ENCODE results near the gene CFAP99. TPM values are rescaled to one million over a fixed set of nuclear protein-coding genes. Genes with fewer than 3 reads are reported as not detected.

CFAP99 gene
- not detected for total RNA-seq
- not detected for polyA plus RNA-seq (2013, experiment 1 of 2)
- not detected for polyA plus RNA-seq (2013, experiment 2 of 2)
- long read RNA-seq, experiment 1, result 0 reads
- long read RNA-seq, experiment 2, result 0 reads
- long read RNA-seq, experiment 3, result 0 reads
- long read RNA-seq, experiment 4, result 0 reads

DNA sequence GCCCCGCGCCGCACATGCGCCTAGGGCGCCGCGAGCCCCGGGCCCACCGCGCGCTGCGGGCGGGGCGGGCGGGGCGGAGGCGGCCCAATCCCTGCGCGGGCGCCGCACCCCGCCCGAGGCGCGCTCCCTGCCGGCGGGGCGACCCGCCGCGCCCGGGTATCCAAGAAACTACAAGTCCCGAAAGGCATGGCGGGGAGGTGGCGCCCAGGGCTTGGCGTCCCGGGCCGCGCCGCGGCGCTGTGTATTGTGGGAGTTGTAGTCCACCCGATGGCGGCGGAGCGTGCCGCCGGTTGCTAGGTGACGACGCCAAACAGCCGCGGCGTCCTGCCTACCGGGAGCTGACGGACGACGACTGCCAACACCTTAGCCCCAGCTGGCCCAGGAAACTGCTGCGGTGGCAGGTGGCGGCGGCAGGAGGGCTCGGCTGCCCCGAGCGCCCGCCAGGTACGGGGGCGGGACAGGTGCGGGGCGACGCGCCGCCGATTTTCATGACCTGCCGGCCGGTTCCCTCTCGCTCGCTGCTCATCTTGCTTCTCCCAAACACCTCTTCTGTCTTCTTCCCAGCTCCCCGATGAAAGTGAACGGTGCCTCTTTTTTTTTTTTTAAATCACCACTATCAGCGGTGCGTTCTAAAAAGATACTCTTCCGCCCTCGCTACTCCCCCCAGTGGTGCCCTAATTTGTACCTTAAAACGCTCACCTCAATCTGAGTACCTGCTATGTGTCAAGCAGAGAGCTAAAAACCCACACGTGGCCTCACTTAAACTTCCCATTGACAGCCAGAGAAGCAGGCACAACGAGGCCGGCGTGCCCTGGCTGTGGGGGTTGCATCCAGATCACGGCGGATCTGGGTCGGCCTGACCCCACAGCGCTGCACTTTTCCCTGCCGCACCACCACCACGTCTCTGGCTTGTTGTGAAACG, at the start of gene CFAP99:
TSS of gene CFAP99 (plus strand) at position 306 of the 922 bp plus-strand sequence.
- H3K9me3 ChIP-seq (ENCODE audit: control insufficient read depth, low read length), result no peaks in the 10 kb centered on the region
- TF ChIP-seq CTCF (conservative IDR thresholded peaks at IDR 0.05), result no peak
- peaks cover 82% of the 10 kb centered on the region for H3K27me3 ChIP-seq (ENCODE audit: control insufficient read depth, insufficient read depth, low read length, poor library complexity, severe bottlenecking)
- no peaks in the 10 kb centered on the region for H3K36me3 Mint-ChIP-seq (ENCODE audit: low read depth)
- H3K27ac Mint-ChIP-seq, result no peak within 1 kb of the TSS
- H3K4me3 Mint-ChIP-seq, result peak within 1 kb of the TSS; percentile 54
- H3K4me1 Mint-ChIP-seq, result peaks cover 14% of the 10 kb centered on the region
- H3K9me3 Mint-ChIP-seq, result no peaks in the 10 kb centered on the region
- H3K9ac ChIP-seq (ENCODE audit: extremely low read depth, low read length, poor library complexity, severe bottlenecking), result peak within 1 kb of the TSS; percentile 51
- H3K4me3 ChIP-seq (ENCODE audit: low read length), result peak within 1 kb of the TSS; percentile 79
- H3K27ac ChIP-seq (ENCODE audit: low read depth, low read length), result no peak within 1 kb of the TSS
- peak; percentile 99 for DNase-seq
- peaks cover 5% of the 10 kb centered on the region for H3K4me1 ChIP-seq (ENCODE audit: control insufficient read depth, insufficient read depth, low read length)
- no peaks in the 10 kb centered on the region for H3K36me3 ChIP-seq (ENCODE audit: control insufficient read depth, insufficient read depth, low read length)
- H3K27me3 Mint-ChIP-seq (ENCODE audit: insufficient read depth), result peaks cover 79% of the 10 kb centered on the region
- 2 to 3% methylated on average over 30 to 94 of the region's 94 CpGs for WGBS, 2 experiments (ENCODE audit: insufficient coverage in 1 of 2, insufficient read length in 1 of 2)

DNA sequence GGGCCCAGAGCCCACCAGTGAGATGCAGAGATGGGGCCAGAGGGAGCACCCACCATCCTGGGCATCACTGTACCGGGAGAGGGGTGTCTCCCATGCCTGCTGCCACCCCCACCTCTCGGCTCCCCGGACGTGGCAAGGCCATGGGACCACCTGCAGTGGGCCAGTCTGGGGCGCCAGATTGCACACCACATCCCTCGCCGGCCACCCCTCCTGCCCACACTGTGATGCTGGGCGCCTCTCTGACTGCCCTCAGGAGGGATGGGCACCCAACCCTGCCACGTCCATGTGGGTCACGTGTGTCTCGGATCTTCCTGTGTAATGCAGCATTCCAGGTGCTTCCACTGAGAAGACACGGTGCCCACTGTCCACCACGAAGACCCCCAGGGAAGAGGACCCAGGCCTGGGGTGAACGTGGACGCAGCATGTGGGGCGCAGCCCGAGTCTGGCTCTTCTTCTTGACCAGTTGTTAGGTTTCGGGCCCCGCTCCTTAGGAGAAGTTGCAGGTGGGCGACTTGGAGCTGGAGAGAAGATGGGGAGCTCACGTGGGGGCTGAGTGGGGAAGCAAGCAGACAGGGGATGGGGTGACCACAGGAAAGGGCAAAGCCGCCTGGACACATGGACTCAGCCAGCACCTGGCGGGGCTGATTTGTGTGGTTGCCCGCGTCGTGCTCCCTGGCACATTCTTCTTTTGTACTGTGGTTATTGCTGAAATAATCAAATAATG, 48.0 kb upstream of the CFAP99 start:
- Histone ChIP-seq H3K4me1 (ENCODE audit: control insufficient read depth, insufficient read depth, low read length) (no peaks in the 10 kb centered on the region), H3K9ac (ENCODE audit: extremely low read depth, low read length, poor library complexity, severe bottlenecking) (no peak overlapping the region), H3K4me3 (ENCODE audit: low read length) (no peak overlapping the region), H3K27me3 (ENCODE audit: control insufficient read depth, insufficient read depth, low read length, poor library complexity, severe bottlenecking) (no peaks in the 10 kb centered on the region), H3K27ac (ENCODE audit: low read depth, low read length) (no peak overlapping the region), H3K36me3 (ENCODE audit: control insufficient read depth, insufficient read depth, low read length) (no peaks in the 10 kb centered on the region), H3K9me3 (ENCODE audit: control insufficient read depth, low read length) (no peaks in the 10 kb centered on the region)
- no peak for TF ChIP-seq CTCF (conservative IDR thresholded peaks at IDR 0.05)
- 91 to 93% methylated on average over 14 to 25 of the region's 26 CpGs for WGBS, 2 experiments (ENCODE audit: insufficient coverage in 1 of 2, insufficient read length in 1 of 2)
- H3K27ac Mint-ChIP-seq, result no peak overlapping the region
- H3K4me1 Mint-ChIP-seq, result no peaks in the 10 kb centered on the region
- DNase-seq, result no peak
- peaks cover 2% of the 10 kb centered on the region for H3K36me3 Mint-ChIP-seq (ENCODE audit: low read depth)
- no peak overlapping the region for H3K4me3 Mint-ChIP-seq
- H3K9me3 Mint-ChIP-seq, result peaks cover 10% of the 10 kb centered on the region
- no peaks in the 10 kb centered on the region for H3K27me3 Mint-ChIP-seq (ENCODE audit: insufficient read depth)

DNA sequence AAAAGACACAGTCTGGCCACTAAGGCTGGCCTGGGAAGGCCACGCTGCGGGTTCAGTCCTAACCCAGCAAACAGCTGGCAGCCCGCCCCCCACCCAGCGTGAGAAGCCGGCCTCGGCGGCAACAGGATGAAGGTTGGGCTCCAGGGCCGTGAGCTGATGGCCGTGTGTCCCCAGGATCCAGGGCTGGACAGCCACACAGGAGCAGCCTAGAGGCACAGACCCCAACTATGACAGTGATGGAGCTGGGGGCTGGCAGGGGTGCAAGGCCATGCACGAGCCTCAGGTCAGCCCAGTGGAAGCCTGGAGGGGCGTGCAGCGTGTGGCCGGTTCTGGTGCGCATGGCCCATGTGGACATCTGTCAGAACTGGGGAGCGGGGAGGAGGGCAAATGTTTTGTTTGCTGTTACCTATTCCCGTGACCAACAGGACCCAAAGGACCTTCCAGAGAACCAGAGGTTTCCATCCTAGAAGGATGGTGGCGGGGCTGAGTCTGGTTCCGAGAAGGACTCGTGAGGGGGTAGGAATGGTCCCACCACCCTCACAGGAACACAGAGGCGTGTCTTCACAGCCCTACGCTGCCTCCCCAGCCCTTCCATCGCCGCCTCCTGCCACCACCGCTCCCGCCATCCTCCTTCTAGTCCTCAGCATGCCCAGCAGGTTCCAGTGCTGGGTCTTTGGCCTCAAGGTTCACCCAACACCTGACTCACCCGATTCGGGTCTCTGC, 46.8 kb upstream of the CFAP99 start:
- peaks cover 14% of the 10 kb centered on the region for H3K9me3 Mint-ChIP-seq
- H3K4me3 Mint-ChIP-seq, result no peak overlapping the region
- H3K27ac Mint-ChIP-seq, result no peak overlapping the region
- H3K27me3 Mint-ChIP-seq (ENCODE audit: insufficient read depth), result no peaks in the 10 kb centered on the region
- H3K36me3 Mint-ChIP-seq (ENCODE audit: low read depth), result peaks cover 2% of the 10 kb centered on the region
- no peaks in the 10 kb centered on the region for H3K4me1 Mint-ChIP-seq
- no peaks in the 10 kb centered on the region for H3K4me1 ChIP-seq (ENCODE audit: control insufficient read depth, insufficient read depth, low read length)
- H3K4me3 ChIP-seq (ENCODE audit: low read length), result no peak overlapping the region
- no peak overlapping the region for H3K27ac ChIP-seq (ENCODE audit: low read depth, low read length)
- H3K27me3 ChIP-seq (ENCODE audit: control insufficient read depth, insufficient read depth, low read length, poor library complexity, severe bottlenecking), result no peaks in the 10 kb centered on the region
- WGBS, 2 experiments (ENCODE audit: insufficient coverage in 1 of 2, insufficient read length in 1 of 2), result 92 to 94% methylated on average over 15 to 27 of the region's 27 CpGs
- TF ChIP-seq CTCF (conservative IDR thresholded peaks at IDR 0.05), result no peak
- DNase-seq, result no peak
- H3K36me3 ChIP-seq (ENCODE audit: control insufficient read depth, insufficient read depth, low read length), result no peaks in the 10 kb centered on the region
- no peaks in the 10 kb centered on the region for H3K9me3 ChIP-seq (ENCODE audit: control insufficient read depth, low read length)
- H3K9ac ChIP-seq (ENCODE audit: extremely low read depth, low read length, poor library complexity, severe bottlenecking), result no peak overlapping the region
